Activated CD4-positive, alpha-beta T cell treated with anti-CD3 and anti-CD28 coated beads, Interleukin-2, amount 50 U/mL, for 48 hours (primary cell): ENCODE data around the gene LONP1.

Source experiments
- DNase-seq, 2 experiments: peaks; one replicate each; pipeline ENCODE4 v3.0.0-alpha.2; 2020

Gene LONP1

DNA sequence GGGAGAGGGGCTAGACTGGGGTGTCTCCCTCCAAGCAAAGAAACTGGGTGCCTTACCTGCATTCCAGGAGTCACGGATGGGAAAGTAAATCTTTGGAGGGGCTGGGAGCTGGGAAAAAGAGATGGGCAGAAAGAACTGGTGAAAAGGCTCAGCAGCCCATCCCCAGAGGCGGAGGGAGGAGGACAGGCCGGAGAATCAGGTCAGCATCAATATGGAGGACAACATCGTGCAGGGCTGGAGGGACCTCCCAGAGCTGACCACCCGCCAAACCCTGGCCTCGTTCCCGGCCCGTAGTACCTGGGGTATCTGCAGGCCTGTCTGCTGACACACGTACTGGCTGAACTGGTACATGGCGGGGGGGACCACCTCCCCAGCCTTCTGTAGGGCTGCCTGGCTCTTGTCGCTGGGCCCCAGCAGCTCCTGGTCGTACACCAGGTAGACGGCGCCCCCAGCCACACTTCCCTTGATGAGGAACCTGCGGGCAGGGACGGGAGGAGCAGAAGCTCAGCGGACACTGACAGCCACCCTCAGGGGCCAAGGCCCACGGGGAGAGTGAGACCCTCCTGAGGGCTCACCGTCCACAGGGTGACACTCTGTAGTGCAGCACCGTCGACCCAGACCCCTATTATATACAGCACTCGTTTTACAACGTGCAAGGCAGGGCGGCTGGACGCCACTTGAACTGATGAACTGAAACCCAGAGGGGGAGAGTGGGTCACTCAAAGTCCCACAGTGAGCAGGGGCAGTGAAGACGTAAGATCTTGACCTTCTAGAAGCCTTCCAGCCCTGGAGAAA, 40.5 kb downstream of the LONP1 start:
- peak in 1 of 2 experiments; percentile 17 for DNase-seq

DNA sequence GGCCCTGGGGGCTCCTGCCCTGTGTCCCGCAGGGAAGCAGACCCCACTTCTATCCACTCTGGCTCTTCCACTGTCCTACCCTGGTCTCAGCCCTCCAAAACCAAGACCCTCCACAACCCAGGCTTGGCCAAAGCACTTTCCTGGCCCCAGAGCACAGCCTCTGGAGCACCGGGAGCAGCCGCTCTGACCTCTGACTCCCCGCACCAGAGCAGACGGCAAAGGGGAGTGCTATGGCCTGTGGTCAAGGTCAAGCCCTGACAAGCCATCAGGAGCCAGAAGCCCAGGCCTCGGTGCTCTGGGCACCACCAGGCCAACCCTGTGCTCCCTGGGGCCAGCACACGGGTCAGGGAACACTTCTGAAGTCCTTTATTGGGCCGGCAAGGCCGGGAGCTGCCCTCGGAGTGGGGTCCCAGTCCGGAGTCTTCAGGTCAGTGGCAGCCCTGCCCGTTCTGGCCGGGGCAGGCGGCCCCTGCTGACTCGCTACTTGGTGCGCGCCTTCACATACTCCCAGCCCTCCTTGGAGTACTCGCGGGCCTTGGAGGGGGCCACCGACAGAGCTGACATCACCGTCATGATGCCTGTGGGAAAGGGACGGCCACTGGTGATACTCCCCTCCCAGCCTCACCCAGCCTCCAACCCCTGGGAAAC, 41.8 kb downstream of the LONP1 start:
- DNase-seq, result no peak

DNA sequence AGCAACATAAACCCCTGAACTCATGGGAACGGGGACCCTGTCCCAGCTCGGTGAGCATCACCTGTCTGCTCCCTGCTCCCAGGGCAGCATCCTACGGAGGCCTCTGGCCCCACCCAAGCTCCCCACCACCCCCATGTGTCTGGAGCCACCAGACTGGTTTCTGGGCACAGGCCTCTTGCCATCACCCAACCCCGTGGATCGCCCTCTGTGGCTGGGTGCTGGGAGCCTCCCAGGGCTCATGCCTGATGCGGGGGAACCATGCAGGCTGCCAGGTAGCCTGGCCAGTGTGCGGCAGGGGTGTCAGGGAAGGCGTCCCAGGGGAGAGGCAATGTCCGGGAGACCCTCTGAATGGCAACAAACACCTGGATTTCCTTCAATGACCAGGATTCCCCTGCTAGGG, 42.4 kb downstream of the LONP1 start:
- no peak for DNase-seq

DNA sequence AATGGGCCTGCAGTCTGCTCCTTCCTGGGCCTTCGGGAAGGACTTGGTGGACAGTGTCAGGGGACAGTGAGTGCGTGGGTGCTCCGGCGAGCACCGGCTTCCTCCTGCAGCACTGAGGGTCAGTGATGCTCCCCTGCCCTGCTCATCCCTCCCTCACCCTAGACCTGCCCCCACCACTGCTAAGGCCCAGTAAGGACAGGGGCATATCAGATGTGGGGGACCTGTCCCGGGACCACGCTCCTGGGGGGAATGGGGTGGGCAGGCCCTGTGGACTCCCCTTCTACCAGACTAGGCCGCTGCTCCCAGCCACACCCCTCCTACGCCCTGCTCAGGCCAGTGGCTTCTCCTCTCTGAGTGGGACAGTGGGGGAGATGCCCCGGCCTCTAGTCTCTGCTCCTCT, 42.8 kb downstream of the LONP1 start:
- DNase-seq, result no peak

DNA sequence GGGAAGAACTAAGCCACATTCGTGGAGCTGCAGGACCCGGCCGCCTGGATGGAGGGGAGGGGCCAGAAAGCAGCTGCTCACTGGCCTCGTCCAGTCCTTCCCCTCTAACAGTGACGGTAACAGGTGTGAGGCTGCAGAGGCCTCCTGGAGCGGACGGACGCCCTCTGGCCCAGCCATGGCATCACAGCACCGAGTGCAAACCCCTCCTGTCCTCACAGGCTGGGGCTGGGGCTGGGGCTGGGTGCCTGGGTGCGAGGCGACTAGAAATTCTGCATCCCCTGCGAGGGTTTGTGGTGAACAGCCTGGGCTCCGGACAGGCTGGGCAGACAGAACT, 43.2 kb downstream of the LONP1 start:
- DNase-seq, result no peak

DNA sequence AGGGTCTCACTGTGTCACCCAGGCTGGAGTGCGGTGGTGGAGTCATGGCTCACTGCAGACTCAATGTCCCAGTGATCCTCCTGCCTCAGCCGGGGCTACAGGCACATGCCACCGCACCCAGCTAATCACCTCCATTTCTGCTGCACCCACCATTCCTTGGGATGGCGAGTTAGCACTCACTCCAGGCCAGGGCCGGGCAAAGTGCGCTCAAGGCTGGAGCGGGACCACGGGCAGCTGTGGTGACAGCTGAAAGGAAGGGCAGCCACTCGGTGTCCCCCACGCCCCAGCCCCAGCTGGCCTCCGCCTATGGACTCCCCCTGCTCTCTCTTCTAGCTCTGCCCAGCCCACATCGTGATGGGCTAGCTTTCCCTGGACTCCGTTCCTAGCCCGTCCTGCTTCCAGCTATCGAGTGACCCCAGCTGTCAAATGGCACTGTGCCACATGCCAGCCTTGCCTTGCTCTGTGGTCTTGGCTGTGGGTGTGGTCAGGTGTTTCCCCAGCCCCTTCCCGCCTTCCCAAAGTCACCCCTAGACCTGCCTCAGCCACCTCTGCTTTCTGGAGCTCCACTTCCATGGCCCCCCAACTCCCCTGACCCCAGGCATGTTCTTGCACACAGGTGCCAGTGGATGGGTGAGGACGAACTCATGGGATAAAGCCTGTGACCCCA, 43.7 kb downstream of the LONP1 start:
- DNase-seq, result no peak

DNA sequence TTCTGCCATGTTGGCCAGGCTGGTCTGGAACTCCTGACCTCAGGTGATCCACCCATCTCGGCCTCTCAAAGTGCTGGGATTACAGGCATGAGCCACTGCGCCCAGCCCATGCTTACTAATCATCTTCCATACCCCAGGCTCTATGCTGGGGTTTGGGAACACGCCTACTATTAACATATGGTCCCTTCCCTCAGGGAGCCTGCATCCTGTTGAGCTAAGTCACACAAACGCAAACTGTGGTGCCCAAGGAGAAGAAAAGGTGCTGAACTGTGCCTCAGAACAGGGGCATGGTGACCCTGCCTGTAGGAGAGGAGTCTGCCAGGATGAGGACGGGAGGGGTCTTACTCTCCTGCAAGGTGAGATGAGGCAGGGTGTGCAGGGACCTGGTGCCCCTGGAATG, 45.2 kb downstream of the LONP1 start:
- no peak for DNase-seq

DNA sequence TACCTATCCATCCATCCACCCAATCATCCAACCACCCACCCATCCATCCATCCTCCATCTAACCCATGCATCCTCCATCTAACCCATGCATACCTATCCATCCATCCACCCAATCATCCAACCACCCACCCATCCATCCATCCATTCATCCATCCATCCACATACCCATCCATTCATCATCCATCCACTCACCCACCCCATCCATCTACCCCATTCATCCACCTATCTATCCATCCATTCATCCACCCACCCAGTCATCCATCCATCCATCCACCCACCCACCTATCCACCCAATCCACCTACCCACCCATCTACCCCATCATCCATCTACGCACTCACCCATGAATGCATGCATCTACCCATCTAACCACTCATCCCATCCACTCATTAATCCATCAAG, 46.2 kb downstream of the LONP1 start:
- DNase-seq, result no peak

DNA sequence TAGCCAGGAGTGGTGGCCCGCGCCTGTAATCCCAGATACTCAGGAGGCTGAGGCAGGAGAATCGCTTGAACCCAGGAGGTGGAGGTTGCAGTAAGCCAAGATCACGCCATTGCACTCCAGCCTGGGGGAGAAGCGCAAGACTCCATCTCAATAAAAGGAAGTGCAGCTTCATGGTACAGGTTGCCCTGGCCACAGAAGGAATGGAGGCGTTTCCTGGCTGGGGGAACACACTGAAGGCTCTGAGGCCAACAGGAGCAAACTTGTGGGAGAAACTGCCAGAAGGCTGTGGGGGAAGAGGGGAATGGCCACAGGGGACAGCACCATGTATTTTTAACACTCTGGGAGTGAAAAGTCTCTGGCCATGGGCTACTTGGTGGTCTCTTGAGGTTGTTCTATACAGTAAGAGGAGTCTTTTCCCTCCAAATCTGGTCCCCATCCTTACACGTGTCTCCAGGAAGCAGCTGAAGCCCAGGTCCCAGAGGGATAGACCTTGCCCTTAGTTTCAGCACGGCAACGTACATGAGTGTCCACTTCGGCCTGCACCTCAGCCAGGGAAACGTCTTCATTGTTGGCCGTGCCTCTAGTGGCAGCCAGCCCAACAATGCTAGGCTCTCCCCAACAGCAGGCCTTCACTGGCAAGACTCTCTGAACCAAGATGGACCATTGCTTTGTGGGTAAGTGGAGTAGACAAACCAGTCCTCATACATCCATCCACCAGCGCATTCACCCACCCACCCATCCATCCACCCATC, 47.1 kb downstream of the LONP1 start:
- no peak for DNase-seq

DNA sequence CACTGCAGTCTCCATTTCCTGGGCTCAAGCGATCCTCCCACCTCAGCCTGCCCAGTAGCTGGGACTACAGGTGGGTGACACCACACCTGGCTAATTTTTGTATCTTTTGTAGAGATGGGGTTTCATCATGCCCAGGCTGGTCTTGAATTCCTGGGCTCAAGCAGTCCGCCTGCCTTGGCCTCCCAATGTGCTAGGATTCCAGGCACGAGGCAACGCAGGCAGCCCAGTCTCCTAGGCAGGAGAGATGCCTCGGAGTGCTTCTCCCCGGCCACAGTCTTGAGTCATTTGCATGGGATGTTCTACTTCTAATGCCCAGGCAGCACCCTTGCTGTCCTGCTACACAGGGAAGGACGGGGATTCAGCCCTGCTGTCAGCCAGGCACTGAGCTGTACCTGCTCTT, 48.3 kb downstream of the LONP1 start:
- no peak for DNase-seq

DNA sequence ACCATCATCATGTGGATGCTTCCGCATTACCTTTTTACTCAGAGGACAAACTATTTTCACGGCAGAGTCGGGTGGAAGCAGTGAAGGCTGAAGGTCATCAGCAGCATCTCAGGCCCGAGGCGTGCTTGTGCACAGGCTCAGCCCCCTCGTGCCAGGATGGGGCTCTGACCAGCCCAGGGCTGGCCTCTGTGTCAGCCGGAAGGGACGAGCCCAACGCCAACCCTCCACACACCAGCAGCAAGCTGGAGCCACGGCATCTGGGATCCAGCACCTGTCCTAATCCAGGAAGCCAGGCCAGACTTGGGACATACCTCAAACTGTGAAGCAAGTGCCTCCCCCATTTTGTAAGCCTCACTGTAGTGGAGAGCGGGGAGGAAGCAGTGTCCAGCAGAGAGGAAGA, 50.7 kb downstream of the LONP1 start:
- no peak for DNase-seq

DNA sequence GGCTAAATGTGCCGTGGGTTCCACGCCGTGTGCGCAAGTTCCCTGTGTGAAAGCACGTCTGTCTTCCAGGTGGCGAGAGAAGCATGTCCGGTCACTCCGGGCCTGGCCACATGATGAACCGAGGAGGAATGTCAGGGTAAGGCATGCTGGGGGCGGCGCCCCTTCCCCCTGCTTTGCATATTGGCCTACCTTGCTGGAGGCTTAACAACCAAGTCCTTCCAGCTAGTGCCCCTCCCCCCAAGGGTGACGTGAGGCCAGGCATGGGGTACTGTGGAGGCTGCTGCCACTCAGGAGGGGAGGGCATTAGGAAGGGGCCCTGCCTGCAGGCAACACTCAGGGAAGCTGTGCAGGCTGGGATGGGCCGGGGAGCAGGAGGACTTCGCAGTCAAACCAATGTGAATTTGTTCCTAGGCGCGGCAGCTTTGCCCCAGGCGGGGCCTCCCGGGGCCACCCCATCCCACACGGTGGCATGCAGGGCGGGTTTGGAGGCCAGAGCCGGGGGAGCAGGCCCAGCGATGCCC, 52.1 kb downstream of the LONP1 start:
- DNase-seq, result no peak

DNA sequence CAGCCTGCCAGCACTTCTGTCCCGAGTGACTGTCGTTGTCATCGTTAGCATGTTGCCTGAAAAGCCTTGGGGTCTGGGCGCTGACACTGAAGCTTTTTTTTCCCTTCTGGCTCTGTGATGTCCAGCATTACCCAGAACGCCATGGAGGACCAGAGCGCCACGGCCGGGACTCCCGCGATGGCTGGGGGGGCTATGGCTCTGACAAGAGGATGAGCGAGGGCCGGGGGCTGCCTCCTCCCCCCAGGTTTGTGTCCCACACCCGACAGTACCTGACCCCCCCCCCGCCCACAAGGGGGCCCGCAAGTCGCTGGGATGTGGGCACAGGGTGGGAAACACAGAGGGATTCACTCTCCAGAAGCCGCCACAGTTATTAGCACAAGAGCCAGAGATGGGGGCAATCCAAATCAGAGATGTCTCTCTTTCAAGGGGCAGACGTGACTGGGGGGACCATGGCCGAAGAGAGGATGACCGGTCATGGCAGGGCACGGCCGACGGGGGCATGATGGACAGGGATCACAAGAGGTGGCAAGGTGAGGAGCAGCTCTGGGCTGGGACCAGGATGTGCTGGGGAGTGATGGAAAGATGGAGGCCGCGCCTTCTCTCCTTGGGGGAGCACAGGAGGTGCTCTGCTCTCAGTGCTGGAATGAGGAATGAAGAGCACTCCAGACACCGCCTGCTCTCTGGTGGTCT, 52.9 kb downstream of the LONP1 start:
- DNase-seq, result no peak

DNA sequence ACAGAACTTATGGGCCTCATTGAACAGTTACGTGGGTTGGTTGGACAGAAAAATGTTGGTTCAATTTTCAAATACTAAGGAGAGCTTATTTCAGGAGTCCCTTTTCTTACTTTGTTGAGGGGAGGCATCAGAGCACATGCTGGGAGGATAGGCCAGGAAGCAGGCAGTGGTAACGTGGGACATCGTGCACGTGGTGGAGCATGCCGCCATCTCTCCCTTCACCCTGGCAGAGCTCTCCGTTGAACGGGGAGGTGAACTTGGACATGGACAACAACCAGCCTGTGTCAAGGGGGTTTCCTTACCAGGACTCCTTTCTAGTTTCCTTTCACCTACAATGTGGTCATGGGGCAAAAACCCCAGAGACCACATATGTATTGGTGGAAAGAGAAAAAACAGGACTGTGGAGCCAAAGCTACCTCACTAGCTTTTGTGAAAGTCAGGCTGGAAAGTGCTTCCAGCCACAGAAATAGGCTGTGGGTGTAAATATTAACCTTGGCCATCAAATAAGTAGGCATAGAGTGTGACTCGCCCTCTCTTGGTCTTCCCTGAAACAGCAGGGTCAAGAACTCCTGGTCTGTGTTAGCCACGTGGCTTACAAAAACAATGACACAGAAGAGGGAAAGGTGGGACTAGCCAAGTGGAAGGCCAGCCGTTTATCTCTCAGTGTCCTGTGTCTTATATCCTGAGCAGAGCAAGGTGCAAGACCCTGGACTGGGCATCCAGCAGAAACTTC, 54.0 kb downstream of the LONP1 start:
- no peak for DNase-seq

DNA sequence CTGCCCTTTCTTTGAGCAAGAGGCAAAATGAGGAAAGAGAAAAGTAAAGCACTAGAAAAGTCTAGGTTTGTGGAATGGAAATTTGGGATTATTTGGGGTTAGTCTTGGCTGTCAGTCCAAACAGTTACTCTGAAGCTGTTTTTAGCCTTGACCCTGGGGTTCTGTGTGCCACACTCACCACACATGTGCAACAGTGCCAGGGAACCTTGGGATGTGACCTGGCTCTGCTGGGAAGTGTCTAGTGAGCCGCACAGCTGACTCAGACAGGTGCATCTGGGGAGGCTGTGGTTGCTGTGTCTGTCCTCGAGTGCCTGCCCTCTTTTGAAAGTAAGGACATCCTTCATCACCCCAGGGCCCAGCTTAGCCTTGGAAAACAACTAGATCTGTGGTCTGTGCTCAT, 55.4 kb downstream of the LONP1 start:
- DNase-seq, result no peak

DNA sequence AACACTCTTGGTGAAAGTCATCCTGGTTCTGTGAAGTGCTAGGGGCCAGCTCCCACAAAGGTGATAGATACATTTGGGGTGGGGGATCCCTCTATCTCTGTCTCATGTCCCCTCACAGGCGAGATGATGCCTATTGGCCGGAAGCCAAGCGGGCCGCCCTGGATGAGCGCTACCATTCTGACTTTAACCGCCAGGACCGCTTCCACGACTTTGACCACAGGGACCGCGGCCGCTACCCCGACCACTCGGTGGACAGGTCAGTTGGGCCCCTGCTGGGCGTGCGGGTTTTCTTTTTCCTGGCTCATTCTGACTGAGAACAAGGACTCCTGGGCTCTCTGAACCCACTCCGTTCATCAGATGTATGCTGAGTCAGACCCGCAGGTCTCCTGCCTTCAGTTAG, 56.0 kb downstream of the LONP1 start:
- DNase-seq, result no peak

DNA sequence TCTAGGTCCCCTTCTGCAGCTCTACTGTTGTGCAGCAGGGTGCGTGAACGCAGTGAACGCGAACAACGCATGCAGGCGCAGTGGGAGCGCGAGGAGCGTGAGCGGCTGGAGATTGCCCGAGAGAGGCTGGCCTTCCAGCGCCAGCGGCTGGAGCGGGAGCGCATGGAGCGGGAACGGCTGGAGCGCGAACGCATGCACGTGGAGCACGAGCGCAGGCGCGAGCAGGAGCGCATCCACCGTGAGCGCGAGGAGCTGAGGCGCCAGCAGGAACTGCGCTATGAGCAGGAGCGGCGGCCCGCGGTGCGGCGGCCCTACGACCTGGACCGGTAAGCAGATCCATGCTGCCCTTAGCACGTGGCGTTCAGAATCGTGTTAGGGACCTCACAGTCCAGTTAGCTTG, 58.5 kb downstream of the LONP1 start:
- no peak for DNase-seq

DNA sequence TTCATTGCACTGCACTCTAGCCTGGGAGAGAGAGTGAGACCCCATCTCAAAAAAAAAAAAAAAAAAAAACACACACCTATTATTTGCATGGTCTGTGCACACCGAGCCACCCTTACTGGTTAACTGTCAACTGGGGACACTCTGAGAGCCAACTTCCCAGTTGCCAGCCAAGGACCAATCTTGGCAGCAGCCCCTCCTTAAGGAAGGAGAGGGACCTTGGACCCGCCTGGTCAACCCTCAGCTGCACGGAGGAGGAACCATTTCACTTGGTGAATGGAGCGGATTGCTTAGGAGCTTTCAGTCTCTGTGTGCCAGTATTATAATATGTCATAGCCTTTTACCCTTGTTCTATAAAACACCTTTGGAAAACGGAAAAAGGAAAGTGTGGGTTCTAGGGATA, 64.5 kb downstream of the LONP1 start:
- DNase-seq, result no peak

DNA sequence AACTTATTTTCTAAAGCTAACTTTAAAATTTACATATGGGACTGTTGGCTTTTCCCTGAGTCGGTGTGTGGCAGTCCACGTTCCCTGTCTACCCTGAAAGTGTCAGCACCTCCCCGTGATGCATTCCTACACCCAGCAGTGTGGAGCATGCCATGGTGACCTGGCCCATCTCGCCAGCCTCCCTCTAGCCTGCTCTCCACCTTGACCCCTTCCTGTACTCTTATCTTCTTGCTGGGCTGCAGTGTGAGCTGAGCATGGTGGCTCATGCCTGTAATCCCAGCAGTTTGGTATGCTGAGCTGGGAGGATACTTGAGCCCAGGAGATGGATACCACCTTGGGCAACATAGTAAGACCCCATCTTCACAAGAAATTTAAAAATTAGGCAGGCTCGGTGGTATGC, 65.0 kb downstream of the LONP1 start:
- DNase-seq, result no peak

DNA sequence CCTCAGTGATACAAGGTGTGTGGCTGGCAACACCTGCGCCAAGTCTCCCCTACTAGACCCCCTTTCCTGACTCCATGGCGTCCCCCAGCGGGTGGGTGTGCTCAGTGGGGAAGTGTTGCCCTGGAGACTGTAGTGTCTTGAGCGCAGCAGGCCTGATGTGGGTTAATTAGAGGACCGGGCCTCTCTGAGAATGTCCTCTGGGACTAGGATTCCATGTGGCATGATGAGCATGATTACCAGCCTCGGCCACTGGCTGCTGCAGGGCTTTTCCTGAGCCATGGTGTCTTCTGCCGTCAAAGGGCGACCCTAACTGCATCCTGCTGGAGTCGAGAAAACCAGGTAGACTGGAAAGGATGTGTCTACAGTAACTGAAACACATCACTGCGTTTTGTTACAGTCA, 67.7 kb downstream of the LONP1 start:
- DNase-seq, result no peak

DNA sequence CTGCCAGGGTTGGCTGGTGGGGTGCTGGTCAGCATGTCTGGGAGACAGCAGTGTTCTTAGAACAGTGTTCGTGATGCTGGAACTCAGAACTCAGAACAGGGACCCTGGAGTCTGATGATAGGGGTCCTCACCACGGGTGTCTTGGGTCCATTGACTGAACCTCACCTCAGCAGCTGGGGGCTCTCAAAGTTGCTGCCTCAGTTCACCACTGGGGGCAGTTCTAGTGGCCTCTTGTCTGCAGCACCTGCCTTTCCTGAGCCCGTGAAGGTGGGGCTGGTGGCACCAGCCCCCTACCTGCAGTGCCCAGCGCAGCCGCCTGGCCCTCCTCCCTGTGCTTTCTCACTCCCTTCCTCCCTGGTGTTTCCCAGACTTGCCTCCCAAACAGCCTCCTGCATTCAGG, 68.6 kb downstream of the LONP1 start:
- DNase-seq, result no peak

DNA sequence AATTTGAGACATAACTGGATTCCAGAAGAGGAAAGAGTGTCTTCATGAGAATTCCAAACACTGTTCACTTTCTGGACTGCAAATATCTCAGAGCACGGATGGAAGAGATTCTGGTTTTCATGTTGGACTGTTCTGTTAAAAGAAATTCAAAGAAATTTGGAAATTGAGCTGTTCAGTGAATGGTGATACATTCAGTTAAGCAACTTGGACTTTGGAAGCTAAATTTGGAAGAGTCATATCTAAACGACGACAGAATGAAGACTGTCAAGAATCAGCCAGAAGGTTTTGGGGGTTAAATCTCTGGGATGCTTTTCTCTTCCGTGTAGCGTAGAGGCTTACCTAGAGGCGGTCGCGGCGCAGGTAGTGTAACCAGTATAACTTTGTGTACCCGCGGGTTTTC, 71.5 kb downstream of the LONP1 start:
- no peak for DNase-seq
